GM21360 (cell line): ENCODE results near the gene SDC3.

Experiments used
- ATAC-seq: cut with Tn5 transposase; IDR thresholded peaks from one replicate; pipeline ENCODE4 v1.9.1; 2021; ENCODE audit warnings: mild to moderate bottlenecking, moderate library complexity; ENCODE audit not compliant: unreplicated experiment

Gene SDC3

DNA sequence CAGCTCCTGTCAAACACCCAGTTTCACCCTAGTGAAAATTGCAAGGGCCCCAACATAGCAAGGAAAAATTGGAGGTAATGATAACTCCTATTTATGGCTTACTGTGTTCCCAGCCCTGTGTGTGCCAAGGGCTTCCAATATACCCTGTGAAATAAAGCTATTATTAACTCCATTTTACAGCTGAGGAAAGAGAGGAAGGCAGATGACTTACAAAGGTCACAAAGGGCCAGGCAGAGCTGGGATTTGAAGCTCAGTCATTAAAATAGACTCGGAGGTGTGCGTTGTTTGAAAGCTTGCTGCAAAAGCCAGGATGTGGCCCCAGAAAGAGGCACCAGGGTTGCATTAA lies 20.2 kb upstream of the SDC3 start:
- no peak for ATAC-seq

GRCh38 chr1:30928171-30928570 lies 19.6 kb upstream of the SDC3 start:
- no peak for ATAC-seq

GRCh38 chr1:30927448-30927847 lies 18.9 kb upstream of the SDC3 start:
- ATAC-seq, result no peak

DNA sequence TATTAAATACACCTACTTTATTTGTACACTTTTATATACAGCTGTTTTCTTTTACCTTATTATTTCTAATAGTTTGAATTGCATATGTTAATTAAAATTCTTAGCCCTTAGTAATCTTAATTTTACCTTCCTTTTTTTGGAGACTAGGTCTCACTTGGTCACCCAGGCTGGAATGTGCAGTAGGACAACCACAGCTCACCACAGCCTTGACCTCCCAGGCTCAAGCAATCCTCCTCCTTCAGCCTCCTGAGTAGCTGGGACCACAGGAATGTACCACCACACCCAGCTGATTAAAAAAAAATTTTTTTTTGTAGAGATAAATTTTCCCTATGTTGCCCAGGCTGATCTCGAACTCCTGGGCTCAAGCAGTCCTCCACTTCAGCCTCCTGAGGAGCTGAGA lies 15.0 kb upstream of the SDC3 start:
- no peak for ATAC-seq

- ATAC-seq, result no peak
Measured at GRCh38 chr1:30920827-30921226, 12.3 kb upstream of the SDC3 start.

GRCh38 chr1:30919025-30919881 lies 10.7 kb upstream of the SDC3 start:
- no peak for ATAC-seq

DNA sequence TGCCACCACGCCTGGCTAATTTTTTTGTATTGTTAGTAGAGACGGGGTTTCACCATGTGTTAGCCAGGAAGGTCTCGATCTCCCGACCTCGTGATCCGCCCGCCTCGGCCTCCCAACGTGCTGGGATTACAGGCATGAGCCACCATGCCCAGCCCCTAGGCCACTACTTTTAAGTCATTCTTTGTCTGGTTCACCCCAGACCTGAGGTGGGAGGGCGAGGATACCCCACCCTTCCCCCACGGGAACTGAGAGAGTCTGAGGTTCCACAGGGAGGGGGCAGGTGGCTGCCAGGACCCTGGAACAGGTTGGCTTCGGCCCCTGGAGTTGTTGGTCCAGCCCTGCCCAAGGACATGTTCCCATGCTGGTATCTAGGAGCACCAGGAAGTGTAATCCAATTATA lies 7.7 kb upstream of the SDC3 start:
- no peak for ATAC-seq

GRCh38 chr1:30915491-30916230 lies 7.1 kb upstream of the SDC3 start:
- no peak for ATAC-seq

- no peak for ATAC-seq
Measured at GRCh38 chr1:30914931-30915330, 6.4 kb upstream of the SDC3 start.

DNA sequence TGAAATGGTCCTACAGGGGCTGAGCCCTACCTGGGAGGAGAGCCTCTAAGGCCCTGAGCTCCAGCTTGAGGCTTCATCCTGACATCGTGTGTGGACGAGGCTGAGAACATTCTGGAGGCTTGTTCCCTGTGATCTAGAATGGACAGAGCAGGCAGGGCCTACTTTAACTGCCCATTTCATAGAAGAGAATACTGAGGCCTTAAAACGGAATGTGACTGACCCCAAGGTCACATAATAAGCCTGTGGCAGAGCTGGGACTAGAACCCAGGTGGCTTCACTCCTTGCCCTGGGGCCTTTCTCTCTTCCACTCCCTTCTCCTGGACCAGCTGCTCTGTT lies 6.0 kb upstream of the SDC3 start:
- ATAC-seq, result no peak

DNA sequence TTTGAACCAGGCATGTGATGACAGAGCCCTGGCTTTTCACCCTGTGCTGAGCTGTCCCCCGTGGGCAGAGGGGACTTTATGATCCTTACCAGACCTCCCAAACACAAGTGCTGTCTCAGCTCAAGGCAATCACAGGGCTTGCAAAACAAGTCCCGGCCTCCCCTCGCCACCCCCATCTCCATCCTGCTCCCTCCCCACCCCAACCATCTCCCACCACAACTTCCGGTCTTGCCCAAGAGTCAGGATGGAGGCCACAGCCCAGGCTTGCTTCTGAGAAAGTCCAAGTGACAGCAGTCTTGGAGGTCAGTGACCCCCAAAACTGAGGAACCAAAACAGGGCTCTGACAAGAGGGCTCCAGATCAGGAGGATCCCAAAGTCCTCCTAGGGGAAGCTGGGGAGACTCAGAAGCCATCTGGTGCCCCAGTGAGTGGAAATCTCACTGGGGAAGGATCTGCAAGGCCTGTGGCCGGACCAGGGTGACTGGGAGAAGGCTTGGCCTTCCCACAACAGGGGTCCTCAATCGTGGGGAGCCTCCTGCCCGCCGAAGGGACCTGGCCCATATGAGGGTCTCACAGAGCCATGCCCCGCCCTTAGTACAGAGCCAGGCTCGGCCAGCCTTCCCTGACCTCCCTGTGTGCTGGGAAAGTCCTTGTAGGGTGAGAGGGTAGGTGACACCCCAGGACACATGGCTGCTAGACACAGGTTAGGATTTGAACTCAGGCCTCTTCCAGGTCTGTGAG lies 4.5 kb upstream of the SDC3 start:
- ATAC-seq, result no peak

DNA sequence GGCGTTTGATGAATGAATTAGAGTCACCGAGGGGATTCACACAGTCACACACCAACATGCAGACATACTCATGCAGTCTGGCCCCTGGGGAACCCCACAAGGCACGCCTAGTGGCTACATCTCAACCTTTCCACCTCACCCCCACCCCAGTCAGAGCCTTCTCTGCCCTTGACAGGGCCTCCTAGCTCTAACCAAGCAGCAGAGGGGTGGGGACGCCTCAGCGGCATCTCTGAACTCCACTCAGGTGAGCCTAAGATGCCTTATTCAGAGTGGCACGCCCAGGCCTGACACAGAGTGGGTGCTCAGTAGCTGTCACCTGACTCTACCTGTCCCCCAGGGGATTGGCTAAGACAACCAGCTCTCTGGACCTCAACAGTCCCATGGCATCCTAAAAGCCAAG lies 3.7 kb upstream of the SDC3 start:
- no peak for ATAC-seq

GRCh38 chr1:30911059-30911954 lies 2.7 kb upstream of the SDC3 start:
- ATAC-seq, result no peak

GRCh38 chr1:30909365-30910068 lies 959 bp upstream of the SDC3 start:
- ATAC-seq, result no peak

GRCh38 chr1:30908316-30908695 lies 252 bp downstream of the SDC3 start:
- ATAC-seq, result no peak

DNA sequence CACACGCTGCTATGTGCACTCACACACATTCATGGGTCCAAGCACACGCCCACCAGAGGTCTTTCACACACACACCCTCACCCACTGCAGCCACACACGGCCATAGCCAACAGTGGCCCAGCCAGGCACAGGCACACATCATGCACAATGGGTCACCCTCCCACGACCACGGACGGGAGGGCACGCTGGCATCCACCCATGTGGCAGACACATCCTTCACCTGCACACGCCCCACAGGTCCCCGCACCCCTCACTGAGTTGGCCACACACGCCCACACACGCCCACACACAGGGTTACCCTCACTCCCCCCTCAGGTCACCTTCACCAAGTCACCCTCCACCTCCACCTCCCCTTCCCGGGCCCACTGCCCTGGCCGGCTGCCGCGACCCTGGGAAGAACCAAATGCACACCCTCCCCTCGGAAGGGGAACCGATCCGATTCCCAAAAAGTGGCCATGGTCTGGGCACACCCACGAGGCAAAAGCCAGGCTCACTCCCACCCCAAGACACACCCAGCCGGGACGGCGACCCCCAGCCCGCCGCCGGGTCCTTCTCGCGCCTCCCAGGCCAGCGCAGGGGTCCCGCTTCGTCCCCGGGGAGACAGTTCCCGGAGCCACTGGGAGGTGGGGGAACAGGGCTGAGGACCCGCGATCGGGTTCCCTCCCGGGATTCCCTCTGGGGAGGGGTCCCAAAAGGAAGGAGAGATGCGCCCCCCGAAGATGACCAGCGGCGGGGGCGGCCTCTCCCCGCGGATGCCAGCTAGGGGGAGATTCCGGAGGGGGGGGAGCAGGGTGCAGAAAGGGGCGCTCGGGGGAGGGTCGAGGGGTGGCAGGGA lies 860 bp downstream of the SDC3 start:
- ATAC-seq, result no peak

DNA sequence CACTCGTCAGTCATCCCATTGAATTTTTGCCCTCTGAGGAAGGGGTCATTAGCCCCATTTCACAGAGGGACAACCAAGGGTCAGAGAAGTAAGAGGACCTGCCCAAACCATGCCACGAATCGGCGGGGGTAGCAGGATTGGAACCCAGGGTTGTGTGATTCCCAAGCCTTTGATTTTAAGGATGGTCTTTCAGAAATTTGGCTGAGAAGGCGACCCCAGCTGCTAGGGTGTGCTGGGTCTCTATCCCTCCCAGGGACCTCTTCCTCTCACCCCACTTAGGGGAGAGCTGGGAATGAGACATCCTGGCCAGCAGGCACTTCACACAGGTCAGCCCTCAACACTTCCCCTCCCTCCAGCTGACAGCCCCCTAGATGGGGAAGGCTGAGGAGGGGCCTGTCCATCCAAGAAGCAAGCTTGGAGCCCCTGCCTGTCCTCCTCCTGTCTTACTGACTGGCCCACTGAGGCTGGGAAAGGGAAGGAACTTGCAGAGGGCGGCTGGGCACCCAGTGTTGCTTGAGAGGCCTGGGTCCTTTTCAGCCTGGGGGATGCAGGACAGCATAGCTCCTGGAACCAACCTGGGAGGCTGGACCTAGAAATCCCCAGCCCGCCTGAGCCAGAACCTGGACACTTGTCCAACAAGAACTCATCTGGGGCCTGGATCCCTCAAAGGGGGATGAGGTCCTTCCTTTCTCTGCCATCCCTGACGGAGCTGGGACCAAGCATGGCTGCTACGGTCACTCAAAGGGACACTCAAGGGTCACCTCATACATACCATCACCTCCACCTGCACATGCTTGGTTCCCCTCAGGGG lies 1.7 kb downstream of the SDC3 start:
- ATAC-seq, result no peak

DNA sequence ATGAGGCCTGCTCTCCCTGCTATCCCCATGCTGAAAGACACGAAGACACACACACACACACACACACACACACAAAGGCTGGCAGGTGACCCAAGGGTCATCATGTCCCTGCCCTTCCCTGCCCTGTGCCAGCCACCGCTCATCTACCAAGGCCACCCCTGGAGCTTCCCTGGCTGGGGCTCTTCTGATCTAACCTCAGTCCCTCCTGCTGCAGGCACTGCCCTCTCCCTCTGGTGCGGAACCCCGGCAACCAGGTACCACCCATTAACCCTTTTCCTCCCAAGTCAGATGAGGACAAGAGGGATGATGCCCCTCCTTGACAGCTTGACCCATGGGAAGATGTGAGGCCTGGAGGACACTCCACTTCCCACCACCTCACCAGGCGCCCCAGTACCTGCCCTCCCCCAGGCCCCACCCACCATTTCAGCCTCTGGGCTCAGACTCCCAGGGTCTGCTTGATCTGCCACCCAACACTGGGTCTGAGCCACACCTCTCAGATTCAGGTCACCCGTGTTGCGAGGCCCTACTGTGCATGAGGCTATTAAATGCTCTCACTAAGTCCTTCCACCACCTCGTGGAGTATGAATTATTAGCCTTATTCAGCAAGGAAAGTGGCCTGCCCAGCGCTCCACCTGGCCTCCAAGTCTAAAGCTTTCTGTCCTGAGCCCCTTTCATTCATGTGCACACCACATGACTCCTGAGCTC lies 2.5 kb downstream of the SDC3 start:
- no peak for ATAC-seq
